ENCODE results near the gene STXBP5.

Gene STXBP5

DNA sequence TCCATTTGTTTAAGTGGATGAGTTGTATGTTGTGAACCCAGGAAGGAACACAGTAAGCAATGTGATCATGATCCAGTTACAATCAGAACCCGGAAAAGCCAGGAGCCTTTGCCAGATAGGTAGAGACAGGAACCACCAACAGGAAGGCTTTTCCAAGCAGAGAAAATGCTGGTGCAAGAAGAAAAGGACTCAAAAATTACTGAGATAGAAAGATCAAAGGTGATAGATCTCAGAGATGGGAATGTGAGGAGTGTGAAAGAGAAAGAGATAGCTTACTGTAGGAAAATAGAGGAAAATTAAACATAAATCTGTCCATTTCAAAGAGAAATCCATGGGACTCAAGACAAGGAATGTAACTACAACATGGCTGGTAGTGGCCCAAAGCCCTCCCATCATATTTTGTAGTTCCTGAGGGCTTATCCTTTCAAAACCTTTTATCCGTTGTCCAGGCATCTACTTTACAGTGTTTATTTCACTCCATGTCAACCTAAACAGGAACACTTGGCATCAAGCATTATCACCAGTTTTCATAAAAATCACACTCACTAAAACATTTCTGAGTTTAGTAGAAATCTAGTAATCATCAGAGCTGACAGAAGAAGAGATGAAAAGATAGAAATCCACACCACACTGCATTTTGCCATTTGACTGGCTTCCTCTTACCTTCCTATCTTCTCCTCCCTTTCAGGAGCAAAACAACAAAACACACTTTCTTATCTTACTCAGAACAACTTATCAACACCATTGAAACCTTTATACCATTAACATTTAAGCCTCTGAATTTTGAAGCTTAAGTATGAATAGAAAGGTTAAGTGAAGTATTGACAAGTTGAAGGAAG is 44.5 kb upstream of the STXBP5 start:
- no peak overlapping the region for H3K4me3 ChIP-seq (ENCODE audit: low read depth, low read length)
- TF ChIP-seq, protein P1, sequence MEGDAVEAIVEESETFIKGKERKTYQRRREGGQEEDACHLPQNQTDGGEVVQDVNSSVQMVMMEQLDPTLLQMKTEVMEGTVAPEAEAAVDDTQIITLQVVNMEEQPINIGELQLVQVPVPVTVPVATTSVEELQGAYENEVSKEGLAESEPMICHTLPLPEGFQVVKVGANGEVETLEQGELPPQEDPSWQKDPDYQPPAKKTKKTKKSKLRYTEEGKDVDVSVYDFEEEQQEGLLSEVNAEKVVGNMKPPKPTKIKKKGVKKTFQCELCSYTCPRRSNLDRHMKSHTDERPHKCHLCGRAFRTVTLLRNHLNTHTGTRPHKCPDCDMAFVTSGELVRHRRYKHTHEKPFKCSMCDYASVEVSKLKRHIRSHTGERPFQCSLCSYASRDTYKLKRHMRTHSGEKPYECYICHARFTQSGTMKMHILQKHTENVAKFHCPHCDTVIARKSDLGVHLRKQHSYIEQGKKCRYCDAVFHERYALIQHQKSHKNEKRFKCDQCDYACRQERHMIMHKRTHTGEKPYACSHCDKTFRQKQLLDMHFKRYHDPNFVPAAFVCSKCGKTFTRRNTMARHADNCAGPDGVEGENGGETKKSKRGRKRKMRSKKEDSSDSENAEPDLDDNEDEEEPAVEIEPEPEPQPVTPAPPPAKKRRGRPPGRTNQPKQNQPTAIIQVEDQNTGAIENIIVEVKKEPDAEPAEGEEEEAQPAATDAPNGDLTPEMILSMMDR (IDR thresholded peaks at IDR 0.05; ENCODE audit: borderline replicate concordance, insufficient read depth, low read depth, low read length), result no peak

DNA sequence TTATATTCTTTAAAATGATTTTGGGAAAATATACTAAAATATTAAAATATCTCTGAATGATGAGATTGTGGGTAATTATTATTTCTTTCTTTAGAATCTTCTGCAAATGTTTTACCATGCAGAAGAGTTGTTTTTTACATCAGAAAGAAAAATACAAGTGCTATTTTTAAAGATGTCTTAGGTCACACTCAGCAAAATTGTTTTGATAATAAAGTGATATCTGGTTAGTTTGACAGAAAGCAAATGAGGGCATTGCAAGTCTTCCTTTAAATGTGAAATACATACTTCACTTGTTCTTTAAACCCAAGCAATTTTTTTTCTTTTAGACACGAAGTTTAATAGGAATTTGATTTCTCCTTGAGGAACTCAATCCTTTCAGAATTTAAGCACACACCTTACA is 43.6 kb upstream of the STXBP5 start:
- H3K4me3 ChIP-seq (ENCODE audit: low read depth, low read length), result no peak overlapping the region
- TF ChIP-seq, protein P1 (IDR thresholded peaks at IDR 0.05; ENCODE audit: borderline replicate concordance, insufficient read depth, low read depth, low read length), result no peak

DNA sequence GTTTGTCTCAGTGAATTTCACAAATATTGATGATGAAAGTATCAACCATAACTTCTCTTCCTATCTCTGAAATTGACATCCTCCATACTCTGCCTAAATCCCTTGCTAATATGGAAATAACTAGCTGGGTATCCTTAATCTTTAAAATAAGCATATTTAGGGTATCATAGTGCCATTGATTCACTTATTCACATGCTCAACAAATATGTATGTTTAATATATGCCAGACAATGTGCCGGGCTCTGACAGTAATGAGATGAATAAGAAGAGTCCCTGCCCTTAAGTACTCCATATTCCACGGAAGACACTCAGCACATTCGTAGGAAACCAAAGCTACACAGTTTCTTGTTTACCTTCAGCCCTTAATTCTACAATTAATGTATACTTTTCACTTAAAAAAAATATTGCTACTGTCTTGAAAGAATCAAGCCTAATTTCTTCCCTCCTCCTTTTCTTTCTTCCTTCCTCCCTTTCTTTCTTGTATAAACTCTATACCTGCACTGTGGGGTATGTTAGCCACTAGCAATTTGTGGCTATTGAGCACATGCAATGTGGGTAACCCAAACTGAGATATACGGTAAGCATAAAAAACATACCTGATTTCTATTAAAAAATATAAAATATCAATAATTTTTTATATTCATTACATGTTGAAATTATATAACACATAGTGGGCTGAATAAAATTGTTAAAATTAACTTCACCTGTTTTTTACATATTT is 42.8 kb upstream of the STXBP5 start:
- TF ChIP-seq, protein P1 (IDR thresholded peaks at IDR 0.05; ENCODE audit: borderline replicate concordance, insufficient read depth, low read depth, low read length), result no peak
- no peak overlapping the region for H3K4me3 ChIP-seq (ENCODE audit: low read depth, low read length)

DNA sequence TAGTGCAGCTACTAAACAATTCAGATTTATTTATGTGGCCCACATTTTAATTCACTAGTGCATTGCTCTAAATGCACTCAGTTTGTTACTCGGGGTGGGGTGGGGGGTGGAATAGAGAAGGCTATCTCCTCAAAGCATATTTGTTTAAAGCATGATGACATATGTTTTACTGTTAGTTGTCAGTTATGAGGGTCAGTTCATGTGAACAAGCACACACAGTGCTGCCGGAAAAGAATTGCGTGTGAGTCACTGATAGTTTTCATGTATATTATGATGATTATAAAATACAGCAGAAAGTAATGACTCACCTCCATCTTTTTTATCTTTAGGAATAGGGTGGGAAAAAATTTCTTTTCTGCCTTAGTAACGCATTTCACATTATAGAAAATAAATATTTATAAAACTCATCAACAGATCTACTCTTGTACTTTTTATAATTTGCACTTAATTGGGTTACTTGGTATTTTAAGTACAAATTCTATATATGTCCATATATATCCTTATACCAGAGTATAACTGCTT is 42.2 kb upstream of the STXBP5 start:
- H3K4me3 ChIP-seq (ENCODE audit: low read depth, low read length), result no peak overlapping the region
- TF ChIP-seq, protein P1 (IDR thresholded peaks at IDR 0.05; ENCODE audit: borderline replicate concordance, insufficient read depth, low read depth, low read length), result no peak

DNA sequence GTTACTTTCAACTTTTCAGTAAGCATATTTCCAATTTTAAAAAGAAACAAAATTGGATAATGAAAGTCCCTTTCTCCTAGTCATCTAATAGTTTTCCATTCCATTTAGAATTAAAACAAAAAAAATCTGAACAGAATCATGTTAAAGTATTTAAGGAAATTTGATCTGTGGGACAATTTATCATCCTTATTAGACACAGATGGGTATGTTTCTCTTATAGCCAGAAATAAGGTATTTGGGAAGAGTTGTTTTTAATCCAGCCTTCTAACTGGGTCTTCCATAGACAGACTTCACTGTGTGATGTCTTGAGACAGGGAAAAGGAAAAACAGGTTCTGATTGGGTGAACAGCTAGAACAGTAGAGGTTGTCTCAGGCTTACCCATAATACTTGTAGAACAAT is 39.5 kb upstream of the STXBP5 start:
- TF ChIP-seq, protein P1 (IDR thresholded peaks at IDR 0.05; ENCODE audit: borderline replicate concordance, insufficient read depth, low read depth, low read length), result no peak
- no peak overlapping the region for H3K4me3 ChIP-seq (ENCODE audit: low read depth, low read length)

DNA sequence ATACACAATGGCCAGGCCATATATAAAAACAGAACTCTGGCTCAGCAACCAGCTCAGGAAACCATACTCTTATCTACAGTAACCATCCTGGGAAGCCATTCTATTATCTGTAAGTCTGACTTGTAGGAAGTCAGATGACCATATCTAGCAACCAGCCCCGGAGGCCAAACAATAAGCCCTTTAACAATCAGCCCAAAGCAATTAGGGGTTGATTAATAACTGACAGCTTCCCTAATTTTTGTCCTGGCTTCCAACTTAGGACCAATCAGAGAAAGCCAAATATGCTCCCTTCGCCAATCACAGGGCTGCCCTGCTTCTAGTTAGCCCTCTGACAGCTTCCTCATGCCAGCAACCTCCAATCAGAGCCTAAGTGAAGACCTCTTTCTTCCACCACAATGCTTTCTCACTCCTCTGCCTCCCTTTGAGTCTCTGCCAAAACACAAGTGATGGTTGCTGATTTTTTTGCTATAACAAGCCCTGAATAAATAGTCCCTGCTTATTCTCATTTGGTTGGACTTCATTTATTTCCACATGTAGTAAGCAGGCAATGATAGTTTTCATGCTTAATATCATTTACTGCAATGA is 37.8 kb upstream of the STXBP5 start:
- H3K4me3 ChIP-seq (ENCODE audit: low read depth, low read length), result no peak overlapping the region
- TF ChIP-seq, protein P1 (IDR thresholded peaks at IDR 0.05; ENCODE audit: borderline replicate concordance, insufficient read depth, low read depth, low read length), result no peak

All from GM12875 (cell line).